GM18502 (cell line): ENCODE results near the gene ADIPOQ.
"Not testable (repeated sequence)": the region's sequence is repeated elsewhere in the genome, so short reads cannot be mapped to it uniquely, and the experiment has no call there.

Experiments
- ATAC-seq: cut with Tn5 transposase; IDR thresholded peaks from one replicate; pipeline ENCODE4 v1.9.1; 2021; ENCODE audit warnings: mild to moderate bottlenecking; ENCODE audit not compliant: unreplicated experiment, poor library complexity

Gene ADIPOQ

DNA sequence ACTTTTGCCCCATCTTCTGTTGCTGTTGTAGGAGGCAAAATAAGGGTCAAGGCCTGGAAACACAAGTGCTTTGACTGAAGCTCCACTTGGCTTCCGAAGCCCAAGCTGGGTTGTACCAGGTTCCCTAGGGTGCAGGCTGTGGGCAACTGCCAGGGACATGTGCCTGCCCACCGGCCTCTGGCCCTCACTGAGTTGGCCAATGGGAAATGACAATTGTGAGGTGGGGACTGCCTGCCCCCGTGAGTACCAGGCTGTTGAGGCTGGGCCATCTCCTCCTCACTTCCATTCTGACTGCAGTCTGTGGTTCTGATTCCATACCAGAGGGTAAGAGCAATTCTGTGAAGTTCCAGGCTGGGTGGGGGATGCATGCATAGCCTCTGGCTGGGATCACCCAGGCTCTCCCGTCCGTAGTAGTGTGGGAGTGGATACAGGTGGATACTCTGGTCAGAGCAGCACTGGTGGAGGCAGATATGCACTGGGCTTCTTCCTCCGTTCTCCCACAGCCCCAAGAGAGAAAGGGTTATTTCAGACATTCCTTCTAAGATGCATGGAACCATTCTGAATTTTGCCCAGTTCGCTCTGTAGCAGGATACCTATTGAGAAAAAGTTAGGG lies at the start of gene ADIPOQ:
Gene ADIPOQ (plus strand): TSS at position 285 of the 613 bp plus-strand sequence. CDS start 10,349 bp downstream, outside the sequence.
- ATAC-seq = no peak

DNA sequence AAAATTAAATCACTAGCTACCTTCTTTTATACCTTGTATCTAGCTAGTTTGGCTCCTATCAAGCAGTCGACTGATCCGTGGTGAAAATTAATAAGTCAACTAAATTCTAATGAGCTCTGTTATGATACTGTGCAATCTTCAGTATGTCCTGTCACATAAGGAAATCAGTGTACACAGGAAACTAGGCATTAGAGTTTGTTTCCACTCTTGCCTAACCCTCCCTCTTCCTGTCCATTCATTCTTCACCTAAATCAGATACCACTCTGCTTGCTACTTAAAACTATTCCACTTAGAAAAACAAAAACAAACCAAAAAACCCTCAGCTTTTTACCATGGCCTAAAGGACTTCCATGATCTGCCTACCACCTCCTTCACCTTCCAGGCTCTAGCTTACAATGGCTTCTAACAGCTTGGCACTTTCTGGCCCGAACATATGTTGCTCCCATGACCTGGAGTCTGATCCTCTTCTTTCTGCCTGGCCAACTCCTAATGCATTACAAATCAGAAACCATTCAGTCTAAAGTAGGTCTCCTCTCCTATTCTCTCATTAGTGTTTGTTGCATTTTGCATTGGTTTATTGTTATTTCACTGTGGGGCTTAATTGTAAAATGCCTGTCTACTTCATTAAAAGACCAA lies 44.2 kb upstream of the ADIPOQ start:
- no peak for ATAC-seq

DNA sequence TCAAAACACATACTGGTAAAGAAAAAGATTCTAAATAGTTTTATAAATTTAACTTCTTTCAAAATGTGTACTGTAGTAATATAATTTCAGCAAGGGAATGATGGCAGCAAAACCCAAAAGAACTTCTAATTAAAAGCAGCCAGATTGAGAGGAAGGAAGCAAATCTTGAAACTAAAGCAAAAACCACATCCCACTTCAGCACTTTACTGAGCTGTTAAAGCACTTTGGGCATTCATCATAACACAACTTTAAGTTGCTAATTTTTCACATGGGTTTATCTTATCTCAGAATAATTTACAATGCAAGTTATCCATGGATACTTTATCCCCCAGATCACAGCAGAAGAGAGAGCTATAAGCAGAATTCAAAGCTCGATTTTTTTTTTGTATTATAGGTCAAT lies 42.2 kb upstream of the ADIPOQ start:
- ATAC-seq = no peak

DNA sequence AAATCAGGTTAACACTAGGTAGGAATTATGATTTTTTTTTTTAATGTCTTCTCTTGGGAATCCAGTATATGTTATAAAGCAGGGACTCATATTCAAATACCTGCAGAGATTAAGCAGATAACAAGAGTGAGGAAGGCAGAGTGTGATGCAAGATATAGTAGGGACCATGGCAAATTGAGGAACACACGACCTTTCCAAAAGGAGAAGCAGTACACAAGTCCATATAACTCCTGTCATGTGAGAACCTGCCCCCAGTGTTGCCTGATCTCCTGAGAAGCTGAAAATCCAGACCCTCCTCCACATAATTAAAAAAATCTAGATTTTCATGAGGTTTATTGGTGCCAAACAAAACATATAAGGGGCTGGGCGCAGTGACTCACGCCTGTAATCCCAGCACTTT lies 39.8 kb upstream of the ADIPOQ start:
- ATAC-seq = no peak

DNA sequence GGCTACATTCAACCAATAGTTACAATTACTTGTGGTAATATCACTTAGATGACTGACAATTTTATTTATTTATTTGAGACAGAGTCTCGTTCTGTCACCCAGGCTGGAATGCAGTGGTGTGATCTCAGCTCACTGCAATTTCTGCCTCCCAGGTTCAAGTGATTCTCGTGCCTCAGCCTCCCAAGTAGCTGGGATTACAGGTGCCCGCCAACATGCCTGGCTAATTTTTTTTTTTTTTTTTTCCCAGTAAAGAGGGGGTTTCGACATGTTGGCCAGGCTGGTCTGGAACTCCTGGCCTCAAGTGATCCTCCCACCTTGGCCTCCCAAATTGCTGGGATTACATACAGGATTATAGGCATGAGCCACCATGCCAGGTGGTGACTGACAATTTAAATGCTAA lies 39.1 kb upstream of the ADIPOQ start:
- not testable (repeated sequence) for ATAC-seq

DNA sequence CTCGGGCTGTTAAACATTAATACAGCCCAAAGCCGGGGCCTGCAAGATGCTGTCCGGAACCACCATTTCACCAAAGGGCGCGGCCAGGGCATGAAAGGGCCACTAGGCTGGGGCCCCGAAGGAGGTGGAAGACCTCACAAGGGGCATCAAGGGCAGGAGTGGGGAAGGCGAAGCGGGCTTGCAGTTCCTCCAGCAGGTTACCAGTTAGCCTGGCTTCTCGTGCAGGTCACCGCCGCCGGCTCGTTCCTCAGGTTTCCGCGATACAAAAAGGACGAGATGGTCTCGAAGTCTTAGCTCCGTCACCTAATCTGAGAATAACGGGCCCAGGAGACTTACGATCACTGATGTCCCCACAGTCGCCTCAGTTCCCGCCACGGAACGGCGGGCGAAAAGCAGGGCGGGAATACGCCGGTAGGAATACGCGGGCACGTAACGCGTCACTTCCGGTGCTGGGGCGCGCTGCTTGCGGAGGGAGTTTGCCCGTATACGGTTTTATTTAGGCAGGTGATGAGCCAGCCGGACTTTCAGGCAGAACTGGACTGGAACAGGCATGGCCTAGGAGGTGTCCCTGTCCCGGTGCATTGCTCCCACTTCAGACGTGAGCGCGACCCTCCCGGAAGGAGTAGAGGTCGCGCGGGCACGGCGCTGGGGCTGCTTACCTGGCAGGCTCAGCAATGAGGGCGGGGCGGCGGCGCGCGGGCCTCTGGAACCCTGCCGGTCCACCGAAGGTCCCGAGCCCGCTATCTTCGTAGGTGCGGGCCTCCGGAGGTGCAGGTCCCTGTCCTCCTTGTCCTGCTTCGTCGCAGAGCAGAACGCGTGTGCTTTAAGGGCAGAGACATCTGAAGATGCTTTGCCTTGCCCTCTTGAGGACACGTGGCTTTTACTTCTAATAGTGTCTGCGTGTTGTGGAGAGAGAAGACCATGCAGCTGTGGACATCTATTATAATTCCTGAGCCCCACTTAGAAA lies 36.1 kb upstream of the ADIPOQ start, which contains the start of gene RFC4:
Gene RFC4 (minus strand): TSS at position 394 of the 967 bp plus-strand sequence. CDS start 1,769 bp downstream, outside the sequence.
- peak; percentile 92 for ATAC-seq

DNA sequence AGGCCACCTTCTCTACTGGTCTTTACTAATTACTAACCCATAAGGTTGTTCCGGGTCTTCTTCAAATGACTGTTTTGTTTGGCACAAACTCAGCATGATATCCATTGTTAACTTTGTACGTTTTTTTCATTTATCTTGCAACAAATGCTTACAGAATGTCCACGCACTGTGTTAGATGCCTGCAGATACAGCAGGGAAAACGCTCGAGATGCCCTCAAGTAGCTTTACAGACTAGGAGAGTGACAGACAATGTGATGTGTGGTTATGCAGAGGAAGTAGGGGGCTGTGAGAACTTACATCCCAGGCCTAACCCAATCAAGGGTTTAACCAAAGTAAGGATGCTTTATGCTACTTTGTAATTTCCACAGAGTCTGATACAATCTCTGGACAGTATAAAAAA lies 35.3 kb upstream of the ADIPOQ start:
- no peak for ATAC-seq

DNA sequence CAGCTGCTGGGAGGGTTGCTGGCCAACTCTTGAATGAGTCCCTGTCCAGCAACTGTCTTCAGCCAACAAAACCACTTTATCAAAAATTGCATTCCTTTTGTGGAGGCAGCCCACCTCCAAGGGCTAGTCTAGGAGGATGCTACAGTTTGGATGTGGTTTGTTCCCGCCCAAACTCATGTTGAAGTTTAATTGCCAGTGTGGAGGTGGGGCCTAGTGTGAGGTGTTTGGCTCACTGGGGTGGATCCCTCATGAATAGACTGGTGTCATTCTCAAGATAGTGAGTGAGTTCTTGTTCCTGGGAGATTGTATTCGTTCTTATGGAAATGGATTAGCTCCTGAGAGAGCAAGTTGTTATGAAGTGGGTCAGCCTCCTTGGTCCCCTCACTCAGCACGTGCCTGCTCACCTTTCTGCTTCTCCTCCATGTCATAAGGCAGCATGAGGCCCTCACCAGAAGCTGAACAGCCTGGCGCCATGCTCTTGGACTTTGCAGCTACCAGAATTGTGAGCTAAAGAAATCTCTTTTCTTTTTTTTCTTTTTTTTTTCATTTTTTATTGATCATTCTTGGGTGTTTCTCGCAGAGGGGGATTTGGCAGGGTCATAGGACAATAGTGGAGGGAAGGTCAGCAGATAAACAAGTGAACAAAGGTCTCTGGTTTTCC lies 32.0 kb upstream of the ADIPOQ start:
- ATAC-seq = no peak

DNA sequence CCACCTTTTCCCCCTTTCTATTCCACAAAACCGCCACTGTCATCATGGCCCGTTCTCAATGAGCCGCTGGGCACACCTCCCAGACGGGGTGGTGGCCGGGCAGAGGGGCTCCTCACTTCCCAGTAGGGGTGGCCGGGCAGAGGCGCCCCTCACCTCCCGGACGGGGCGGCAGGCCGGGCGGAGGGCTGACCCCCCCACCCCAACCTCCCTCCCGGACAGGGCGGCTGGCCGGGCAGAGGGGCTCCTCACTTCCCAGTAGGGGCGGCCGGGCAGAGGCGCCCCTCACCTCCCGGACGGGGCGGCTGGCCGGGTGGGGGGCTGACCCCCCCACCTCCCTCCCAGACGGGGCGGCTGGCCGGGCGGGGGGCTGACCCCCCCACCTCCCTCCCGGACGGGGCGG lies 31.2 kb upstream of the ADIPOQ start:
- not testable (repeated sequence) for ATAC-seq

DNA sequence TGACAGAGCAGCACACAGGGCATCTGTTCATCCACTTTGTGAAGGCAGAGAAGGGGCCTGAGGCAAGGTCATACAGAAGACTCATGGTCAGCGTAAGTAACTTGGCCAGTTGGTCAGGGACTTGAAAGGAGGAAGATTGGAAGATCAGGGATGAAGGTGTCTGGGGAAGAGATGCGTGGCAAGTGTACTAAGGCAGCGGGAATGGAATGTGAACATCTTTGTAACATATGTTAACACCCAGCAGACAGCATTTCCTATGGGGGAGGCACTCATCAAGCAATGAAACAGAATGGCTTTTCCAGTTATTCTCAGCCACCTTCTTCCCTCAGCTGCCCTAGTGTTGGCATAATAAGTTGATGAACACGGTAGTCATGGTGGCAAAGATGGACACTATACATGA lies 28.4 kb upstream of the ADIPOQ start:
- ATAC-seq = no peak

DNA sequence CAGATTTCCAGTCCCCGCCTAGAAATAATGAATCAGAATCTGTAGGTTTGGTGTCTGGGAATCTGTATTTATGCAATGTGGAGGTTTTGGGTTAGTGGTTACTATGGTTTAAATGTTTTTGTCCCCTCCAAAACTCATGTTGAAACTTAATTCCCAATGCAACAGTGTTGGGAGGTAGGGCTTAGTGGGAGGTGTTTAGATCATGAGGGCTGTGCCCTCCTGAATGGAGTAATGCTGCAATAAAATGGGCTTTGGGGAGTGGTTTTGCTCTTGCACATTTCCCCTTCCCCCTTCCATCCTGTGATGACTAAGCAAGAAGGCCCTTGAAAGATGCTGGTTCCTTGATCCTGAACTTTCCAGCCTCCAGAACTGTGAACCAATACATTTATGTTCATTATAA lies 27.1 kb upstream of the ADIPOQ start:
- ATAC-seq = no peak

DNA sequence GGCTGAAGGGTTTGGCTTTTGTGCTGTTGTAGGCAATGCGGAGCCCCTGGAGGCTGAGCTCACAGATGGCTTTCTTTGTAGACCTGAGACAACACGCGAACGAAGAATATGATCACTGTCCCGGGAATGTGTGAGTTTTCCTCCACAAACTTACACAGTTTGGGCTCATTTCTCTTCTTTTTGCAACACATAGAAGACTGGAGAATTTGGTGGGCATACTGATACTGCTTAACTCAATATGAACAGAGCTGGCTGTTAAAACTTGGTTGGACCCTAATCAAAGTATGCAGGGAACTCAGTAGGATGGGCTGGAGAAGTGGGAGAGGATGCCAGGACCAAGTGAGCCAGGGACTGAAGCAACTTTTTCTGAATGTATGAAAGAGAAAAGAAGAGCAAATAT lies 24.0 kb upstream of the ADIPOQ start:
- ATAC-seq = no peak

DNA sequence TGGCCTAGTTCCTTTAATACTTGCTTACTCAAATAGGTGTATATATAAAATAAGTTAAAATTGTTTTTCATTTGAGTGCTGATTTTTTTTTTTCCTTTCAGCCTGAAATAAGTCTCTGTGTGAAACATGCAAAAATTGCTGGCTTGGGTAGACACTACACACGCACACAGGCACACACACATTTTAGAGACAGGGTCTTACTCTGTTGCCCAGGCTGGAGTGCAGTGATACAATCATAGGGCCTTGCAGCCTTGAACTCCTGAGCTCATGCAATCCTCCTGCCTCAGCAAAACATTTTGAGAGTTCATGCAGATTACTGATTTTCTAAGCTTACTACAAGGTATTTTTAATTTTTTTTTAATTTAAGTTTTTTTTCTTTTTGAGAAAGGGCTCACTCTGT lies 23.6 kb upstream of the ADIPOQ start:
- ATAC-seq = no peak

DNA sequence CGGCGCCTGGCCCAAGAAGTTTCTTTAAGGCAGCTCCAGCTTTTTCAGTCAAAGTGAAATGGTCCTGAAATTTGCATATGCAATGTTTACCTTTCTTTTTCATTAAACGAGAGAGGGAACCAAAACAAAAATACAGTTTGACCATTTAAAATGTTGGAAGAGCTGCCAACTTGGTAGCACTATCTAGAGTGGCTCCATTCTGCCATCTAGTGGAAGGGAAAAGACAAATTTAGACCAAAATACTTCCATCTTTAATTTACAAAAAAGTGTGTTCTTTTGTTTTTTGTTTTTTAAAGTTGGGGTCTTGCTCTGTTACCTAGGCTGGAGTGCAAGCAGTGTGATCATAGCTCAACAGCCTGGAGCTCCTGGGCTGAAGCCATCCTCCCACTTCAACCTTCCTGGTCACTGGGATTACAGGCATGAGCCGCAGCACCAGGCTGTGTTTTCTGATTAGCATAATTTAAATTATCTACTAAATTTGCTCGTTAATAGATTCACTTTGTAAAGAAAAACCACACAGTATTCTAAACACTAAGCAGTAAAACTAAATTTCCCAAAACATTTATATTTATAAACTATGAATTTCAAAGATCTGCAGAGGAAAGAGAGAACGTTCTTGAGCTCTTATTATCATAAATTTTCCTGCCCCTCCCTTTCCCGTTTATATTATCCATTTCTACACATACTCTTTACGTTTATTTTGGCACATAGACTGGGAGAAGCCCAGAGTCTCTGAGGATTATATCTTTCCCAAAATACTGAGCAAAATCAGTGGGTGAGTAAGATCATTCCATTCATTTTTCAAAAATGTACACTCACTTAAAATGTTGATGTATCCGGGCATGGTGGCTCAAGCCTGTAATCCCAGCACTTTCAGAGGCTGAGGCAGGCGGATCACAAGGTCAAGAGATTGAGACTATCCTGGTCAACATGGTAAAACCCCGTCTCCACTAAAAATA lies 20.8 kb upstream of the ADIPOQ start:
- ATAC-seq = no peak

DNA sequence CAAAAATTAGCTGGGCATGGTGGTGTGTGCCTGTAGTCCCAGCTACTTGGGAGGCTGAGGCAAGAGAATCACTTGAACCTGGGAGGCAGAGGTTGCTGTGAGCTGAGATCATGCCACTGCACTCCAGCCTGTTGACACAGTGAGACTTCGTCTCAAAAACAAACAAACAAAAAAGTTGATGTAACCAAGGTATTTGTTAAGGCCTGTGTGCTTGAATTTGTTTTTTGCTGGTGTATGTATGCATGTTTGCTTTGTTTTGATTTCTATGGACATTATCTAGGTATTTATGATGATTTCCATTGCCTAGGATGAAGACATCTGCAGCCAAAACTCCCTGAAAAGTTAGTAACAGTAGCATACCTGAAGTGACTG lies 20.1 kb upstream of the ADIPOQ start:
- not testable (repeated sequence) for ATAC-seq

DNA sequence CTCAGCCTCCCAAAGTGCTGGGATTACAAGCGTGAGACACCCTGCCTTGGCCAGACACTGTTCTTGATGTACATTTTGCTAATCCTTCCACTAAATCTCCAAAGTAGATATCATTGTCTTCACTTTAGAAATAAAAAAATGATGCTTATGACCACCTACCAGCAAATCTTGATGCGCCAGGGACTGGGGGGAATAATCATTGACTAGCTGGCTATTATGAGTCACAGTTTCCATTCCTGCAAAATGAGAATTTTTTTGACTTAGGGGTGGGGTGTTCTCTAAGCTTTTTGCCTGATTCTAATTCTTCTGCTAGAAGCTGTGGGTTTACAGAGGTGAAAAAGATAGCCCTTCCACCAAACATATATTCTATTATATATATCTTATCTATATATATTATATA lies 19.1 kb upstream of the ADIPOQ start:
- ATAC-seq = no peak

DNA sequence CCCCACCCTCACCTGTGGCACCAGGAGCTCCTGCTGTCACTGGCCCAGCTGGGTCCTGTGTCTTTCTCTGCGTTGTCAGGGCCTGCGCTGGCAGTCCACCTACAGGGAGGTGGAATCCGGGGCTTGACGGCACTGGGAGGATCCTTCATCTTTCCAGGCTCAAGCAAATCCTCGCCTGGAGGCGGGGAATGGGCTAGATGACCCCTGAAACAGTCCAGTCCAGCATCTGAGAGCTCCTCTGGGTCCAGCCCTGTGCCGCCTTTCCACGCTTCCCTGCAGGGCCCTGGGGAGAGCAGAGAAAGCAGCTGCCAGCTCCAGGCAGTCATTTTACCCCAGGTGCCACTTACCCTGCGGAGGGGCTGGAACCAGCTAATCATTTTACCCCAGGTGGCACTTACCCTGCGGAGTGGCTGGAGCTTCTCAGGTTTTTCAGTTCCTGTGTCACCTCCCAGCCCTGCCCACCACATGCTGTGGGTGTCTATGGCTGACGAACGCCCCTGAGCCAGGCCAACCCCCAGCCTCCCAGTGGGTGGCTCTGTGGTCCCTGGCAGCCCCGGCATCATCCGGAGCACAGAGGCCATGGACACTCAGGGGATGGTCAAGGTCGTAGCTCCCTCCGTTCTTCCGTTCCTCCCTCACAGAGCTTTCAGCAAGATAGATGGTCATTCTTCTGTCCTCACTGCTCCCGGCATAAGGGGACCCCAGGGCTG lies 17.9 kb upstream of the ADIPOQ start:
- no peak for ATAC-seq

DNA sequence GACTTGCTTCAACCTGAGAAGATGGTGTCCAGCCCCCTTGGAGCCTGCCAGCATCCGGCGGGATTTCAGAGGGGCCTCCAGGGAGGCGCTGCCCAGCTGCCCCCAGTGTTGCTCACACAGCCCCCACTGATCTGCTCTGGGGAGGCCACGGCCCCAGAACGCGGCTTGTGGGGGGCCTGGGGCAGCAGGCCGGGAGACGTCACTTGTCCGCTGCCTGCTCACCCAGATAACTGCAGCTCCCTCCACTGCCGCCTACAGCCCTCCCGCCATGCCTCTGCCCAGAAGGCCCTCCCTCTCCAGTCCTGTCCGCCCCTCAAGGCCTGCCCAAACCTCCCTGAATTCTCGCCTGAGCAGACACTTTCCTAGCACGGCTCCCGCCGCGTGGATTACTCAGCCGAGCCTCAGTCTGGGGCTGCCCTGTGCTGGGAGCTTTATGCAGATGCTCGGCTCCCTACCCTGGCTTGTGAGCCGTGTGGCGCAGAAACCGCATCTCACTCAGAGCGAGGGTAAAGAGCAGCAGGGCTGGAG lies 17.2 kb upstream of the ADIPOQ start:
- ATAC-seq = no peak
